ENCODE data around the gene UNG. TPM values are rescaled to one million over a fixed set of nuclear protein-coding genes. Genes with fewer than 3 reads are reported as not detected.
A peak's percentile ranks its signal among the peaks of the same experiment; 100 is the strongest.
"Not testable (repeated sequence)": the region's sequence is repeated elsewhere in the genome, so short reads cannot be mapped to it uniquely, and the experiment has no call there.

The UNG gene
- total RNA-seq, 1 donor from 2014 or later: 77.6 TPM

DNA sequence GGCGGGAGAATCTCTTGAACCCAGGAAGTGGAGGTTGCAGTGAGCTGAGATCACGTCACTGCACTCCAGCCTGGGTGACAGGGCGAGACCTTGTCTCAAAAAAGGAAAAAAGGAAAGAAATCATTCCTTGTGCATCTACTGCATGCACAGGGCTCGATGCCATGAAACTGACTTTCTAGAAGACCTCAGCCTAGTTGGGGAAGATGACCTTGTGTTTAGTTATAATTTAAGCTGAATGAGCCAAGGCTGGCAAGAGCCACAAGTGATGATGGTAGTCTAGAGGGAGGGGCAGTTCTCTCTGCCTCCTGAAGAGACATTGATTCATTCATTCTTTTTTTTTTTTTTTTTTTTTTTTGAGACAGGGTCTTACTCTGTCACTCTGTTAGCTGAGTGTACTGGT is 43.2 kb downstream of the UNG start:
- TF ChIP-seq CTCF (conservative IDR thresholded peaks at IDR 0.05): no peak
- H3K4me1 Mint-ChIP-seq: no peaks in the 10 kb centered on the region
- H3K27ac Mint-ChIP-seq (ENCODE audit: unreplicated experiment): no peak overlapping the region
- peaks cover 3% of the 10 kb centered on the region for H3K9me3 Mint-ChIP-seq
- H3K27me3 Mint-ChIP-seq (ENCODE audit: low read depth): no peaks in the 10 kb centered on the region
- no peak for DNase-seq (ENCODE audit: low read depth, low spot score)
- no peak overlapping the region for H3K4me3 Mint-ChIP-seq
- H3K36me3 Mint-ChIP-seq (ENCODE audit: low read depth): peaks cover 2% of the 10 kb centered on the region

DNA sequence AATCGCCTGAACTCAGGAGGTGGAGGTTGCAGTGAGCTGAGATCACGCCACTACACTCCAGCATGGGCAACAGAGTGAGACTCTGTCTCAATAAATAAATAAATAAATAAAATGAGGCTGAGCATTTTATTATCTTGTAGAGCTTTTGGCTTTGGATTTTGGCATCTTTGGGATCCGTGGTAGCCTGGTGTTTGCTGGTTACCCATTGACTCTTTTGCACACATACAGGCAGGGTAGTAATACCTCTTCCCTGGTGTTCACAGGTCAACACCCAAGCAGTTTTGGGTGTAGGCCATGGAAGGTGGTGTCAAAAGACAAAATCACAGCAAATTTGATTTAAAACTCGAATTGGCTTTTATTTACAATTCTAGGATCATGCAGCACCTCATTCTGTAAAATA is 46.8 kb downstream of the UNG start:
- no peak overlapping the region for H3K27ac Mint-ChIP-seq (ENCODE audit: unreplicated experiment)
- no peak for DNase-seq (ENCODE audit: low read depth, low spot score)
- peaks cover 2% of the 10 kb centered on the region for H3K27me3 Mint-ChIP-seq (ENCODE audit: low read depth)
- no peaks in the 10 kb centered on the region for H3K36me3 Mint-ChIP-seq (ENCODE audit: low read depth)
- no peaks in the 10 kb centered on the region for H3K9me3 Mint-ChIP-seq
- no peaks in the 10 kb centered on the region for H3K4me1 Mint-ChIP-seq
- H3K4me3 Mint-ChIP-seq: no peak overlapping the region
- TF ChIP-seq CTCF (conservative IDR thresholded peaks at IDR 0.05): no peak

DNA sequence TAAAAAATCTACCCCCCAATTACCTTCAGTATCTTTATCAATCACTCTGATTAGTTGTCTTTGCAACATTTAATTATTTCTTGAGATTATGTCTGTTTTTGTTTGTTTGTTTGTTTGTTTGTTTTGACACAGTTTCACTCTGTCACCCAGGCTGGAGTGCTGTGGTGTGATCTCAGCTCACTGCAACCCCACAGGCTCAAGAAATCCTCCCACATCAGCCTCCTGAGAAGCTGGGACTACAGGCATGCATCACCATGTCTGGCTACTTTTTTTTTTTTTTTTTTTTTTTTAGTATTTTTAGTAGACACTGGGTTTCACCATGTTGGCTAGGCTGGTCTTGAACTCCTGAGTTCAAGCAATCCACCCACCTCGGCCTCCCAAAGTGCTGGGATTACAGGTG is 49.7 kb downstream of the UNG start:
- H3K27me3 Mint-ChIP-seq (ENCODE audit: low read depth): peaks cover 14% of the 10 kb centered on the region
- not testable (repeated sequence) for H3K9me3 Mint-ChIP-seq; H3K36me3 Mint-ChIP-seq (ENCODE audit: low read depth); DNase-seq (ENCODE audit: low read depth, low spot score); H3K4me1 Mint-ChIP-seq; H3K4me3 Mint-ChIP-seq; H3K27ac Mint-ChIP-seq (ENCODE audit: unreplicated experiment)

DNA sequence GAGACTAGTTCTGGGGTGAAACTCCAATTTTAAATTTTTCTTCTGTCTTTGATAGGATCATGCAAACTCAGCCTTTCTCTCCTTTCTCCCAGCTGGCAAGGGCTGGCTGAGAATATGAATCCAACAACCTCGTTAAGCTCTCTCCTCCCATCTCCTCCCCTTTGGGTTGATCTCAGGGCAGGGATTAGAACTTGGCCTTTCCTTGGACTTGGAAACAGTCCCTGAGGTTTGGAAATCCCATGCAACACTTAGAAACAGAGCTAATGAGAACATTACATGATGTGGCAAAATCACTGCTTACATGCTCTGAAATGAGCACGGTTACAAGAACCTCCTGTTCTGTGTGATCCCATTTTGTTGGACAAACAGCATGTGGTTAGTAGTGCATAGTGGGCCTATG is 50.6 kb downstream of the UNG start:
- Mint-ChIP-seq H3K36me3 (ENCODE audit: low read depth) (no peaks in the 10 kb centered on the region), H3K27me3 (ENCODE audit: low read depth) (peaks cover 15% of the 10 kb centered on the region), H3K4me1 (no peaks in the 10 kb centered on the region), H3K27ac (ENCODE audit: unreplicated experiment) (no peak overlapping the region), H3K9me3 (no peaks in the 10 kb centered on the region), H3K4me3 (no peak overlapping the region)
- no peak for TF ChIP-seq CTCF (conservative IDR thresholded peaks at IDR 0.05)
- DNase-seq (ENCODE audit: low read depth, low spot score): no peak

DNA sequence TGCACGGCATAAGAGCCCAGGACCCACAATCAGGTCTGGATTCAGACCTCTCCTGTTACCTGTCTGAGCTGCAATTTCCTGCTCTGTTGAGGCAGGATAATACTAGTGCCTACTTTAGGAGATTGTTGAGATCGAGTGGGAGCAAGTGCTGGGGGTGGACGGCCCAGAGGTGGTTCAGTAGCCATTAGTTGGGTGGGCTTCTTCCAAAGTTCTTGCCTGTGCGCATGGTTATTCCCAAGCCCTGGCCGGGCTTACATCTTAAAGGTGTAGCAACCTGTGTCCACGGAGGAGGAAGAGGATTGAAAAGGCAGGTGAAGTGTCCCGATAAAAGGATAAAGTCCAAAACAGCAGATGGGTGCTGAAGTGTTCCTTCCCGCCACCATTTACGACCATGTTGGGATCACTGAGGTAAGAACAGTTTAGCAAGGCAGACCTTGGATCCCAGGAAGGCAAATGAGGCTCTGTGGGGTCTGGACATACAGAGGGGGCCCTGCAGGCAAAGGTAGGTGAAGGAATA is 52.8 kb downstream of the UNG start:
- no peak overlapping the region for H3K27ac Mint-ChIP-seq (ENCODE audit: unreplicated experiment)
- no peaks in the 10 kb centered on the region for H3K9me3 Mint-ChIP-seq
- TF ChIP-seq CTCF (conservative IDR thresholded peaks at IDR 0.05): no peak
- H3K36me3 Mint-ChIP-seq (ENCODE audit: low read depth): no peaks in the 10 kb centered on the region
- H3K4me1 Mint-ChIP-seq: peaks cover 12% of the 10 kb centered on the region
- DNase-seq (ENCODE audit: low read depth, low spot score): no peak
- peaks cover 29% of the 10 kb centered on the region for H3K27me3 Mint-ChIP-seq (ENCODE audit: low read depth)
- H3K4me3 Mint-ChIP-seq: no peak overlapping the region

DNA sequence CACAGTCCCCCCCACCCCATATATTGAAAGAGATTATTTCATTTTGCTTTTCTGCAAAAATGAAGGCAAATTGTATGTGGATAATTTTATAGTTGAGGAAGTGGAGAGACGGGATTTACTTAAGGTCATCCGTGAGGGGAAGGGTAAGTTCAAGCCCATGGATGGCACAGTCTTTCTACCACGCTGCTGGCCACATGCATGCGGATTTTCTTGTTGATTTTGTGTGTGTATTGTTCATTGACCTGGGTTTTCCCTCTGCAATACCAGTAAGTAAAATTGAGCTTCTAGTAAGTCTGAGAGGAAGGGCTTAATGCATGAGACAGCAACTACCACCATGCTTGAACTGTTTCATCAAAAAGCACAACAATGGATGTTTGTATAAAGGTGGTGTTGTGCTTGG is 54.1 kb downstream of the UNG start:
- H3K9me3 Mint-ChIP-seq: no peaks in the 10 kb centered on the region
- peaks cover 29% of the 10 kb centered on the region for H3K27me3 Mint-ChIP-seq (ENCODE audit: low read depth)
- TF ChIP-seq CTCF (conservative IDR thresholded peaks at IDR 0.05): no peak
- DNase-seq (ENCODE audit: low read depth, low spot score): no peak
- H3K4me1 Mint-ChIP-seq: peaks cover 19% of the 10 kb centered on the region
- no peak overlapping the region for H3K27ac Mint-ChIP-seq (ENCODE audit: unreplicated experiment)
- peak overlapping the region; percentile 85 for H3K4me3 Mint-ChIP-seq
- no peaks in the 10 kb centered on the region for H3K36me3 Mint-ChIP-seq (ENCODE audit: low read depth)

Measured in neural crest cell (in vitro differentiated cells).